T-helper 1 cell treated with Interleukin-12 subunit alpha and Interleukin-12 subunit beta and Interleukin-4 antibody, amounts not matched to agents 30 μg/mL and 1 μg/mL, for 36 hours (primary cell): Measurements from ENCODE around the gene ABCG8.

ENCODE experiments used
- H3K27ac Mint-ChIP-seq: one replicate; pipeline ENCODE4 v1.8.0; 2021; ENCODE audit warnings: mild to moderate bottlenecking, mixed read lengths
- H3K27me3 Mint-ChIP-seq: one replicate; pipeline ENCODE4 v1.8.0; 2021; ENCODE audit warnings: low read depth, mixed read lengths
- H3K36me3 Mint-ChIP-seq: one replicate; pipeline ENCODE4 v1.8.0; 2021; ENCODE audit warnings: low read depth, mixed read lengths
- H3K4me1 Mint-ChIP-seq: one replicate; pipeline ENCODE4 v1.8.0; 2021; ENCODE audit warnings: low read depth, mixed read lengths
- H3K4me3 Mint-ChIP-seq: one replicate; pipeline ENCODE4 v1.8.0; 2021; ENCODE audit warnings: mild to moderate bottlenecking, moderate library complexity, mixed read lengths
- H3K9me3 Mint-ChIP-seq: one replicate; pipeline ENCODE4 v1.8.0; 2021; ENCODE audit warnings: mixed read lengths

Gene ABCG8

GRCh38 chr2:43814711-43815110, 24.1 kb upstream of the ABCG8 start:
- H3K27me3 Mint-ChIP-seq: no peaks in the 10 kb centered on the region
- no peak overlapping the region for H3K27ac Mint-ChIP-seq
- H3K4me1 Mint-ChIP-seq: no peaks in the 10 kb centered on the region
- H3K4me3 Mint-ChIP-seq: no peak overlapping the region
- H3K36me3 Mint-ChIP-seq: no peaks in the 10 kb centered on the region
- peaks cover 4% of the 10 kb centered on the region for H3K9me3 Mint-ChIP-seq

- H3K4me1 Mint-ChIP-seq: no peaks in the 10 kb centered on the region
- H3K27me3 Mint-ChIP-seq: no peaks in the 10 kb centered on the region
- no peak overlapping the region for H3K27ac Mint-ChIP-seq
- peaks cover 4% of the 10 kb centered on the region for H3K9me3 Mint-ChIP-seq
- H3K36me3 Mint-ChIP-seq: no peaks in the 10 kb centered on the region
- no peak overlapping the region for H3K4me3 Mint-ChIP-seq
These were observed 20.0 kb upstream of the ABCG8 start for GRCh38 chr2:43818761-43819160.

GRCh38 chr2:43819491-43820163, 19.1 kb upstream of the ABCG8 start:
- Mint-ChIP-seq H3K27me3 (no peaks in the 10 kb centered on the region), H3K36me3 (no peaks in the 10 kb centered on the region), H3K9me3 (peaks cover 4% of the 10 kb centered on the region), H3K27ac (no peak overlapping the region), H3K4me1 (no peaks in the 10 kb centered on the region), H3K4me3 (no peak overlapping the region)

- no peaks in the 10 kb centered on the region for H3K9me3 Mint-ChIP-seq
- H3K27me3 Mint-ChIP-seq: no peaks in the 10 kb centered on the region
- H3K4me3 Mint-ChIP-seq: no peak overlapping the region
- H3K27ac Mint-ChIP-seq: no peak overlapping the region
- no peaks in the 10 kb centered on the region for H3K4me1 Mint-ChIP-seq
- H3K36me3 Mint-ChIP-seq: no peaks in the 10 kb centered on the region
These were observed 15.9 kb upstream of the ABCG8 start for GRCh38 chr2:43822839-43823238.

GRCh38 chr2:43823751-43824150, 15.0 kb upstream of the ABCG8 start:
- H3K27ac Mint-ChIP-seq: no peak overlapping the region
- H3K27me3 Mint-ChIP-seq: no peaks in the 10 kb centered on the region
- H3K4me1 Mint-ChIP-seq: no peaks in the 10 kb centered on the region
- no peak overlapping the region for H3K4me3 Mint-ChIP-seq
- no peaks in the 10 kb centered on the region for H3K36me3 Mint-ChIP-seq
- no peaks in the 10 kb centered on the region for H3K9me3 Mint-ChIP-seq

- Mint-ChIP-seq H3K36me3 (no peaks in the 10 kb centered on the region), H3K9me3 (no peaks in the 10 kb centered on the region), H3K27ac (no peak overlapping the region), H3K4me3 (no peak overlapping the region), H3K27me3 (peaks cover 3% of the 10 kb centered on the region), H3K4me1 (no peaks in the 10 kb centered on the region)
These were observed 14.3 kb upstream of the ABCG8 start for GRCh38 chr2:43824512-43824911.

GRCh38 chr2:43824951-43825493, 13.7 kb upstream of the ABCG8 start:
- H3K9me3 Mint-ChIP-seq: no peaks in the 10 kb centered on the region
- no peak overlapping the region for H3K4me3 Mint-ChIP-seq
- no peaks in the 10 kb centered on the region for H3K4me1 Mint-ChIP-seq
- H3K27ac Mint-ChIP-seq: no peak overlapping the region
- H3K36me3 Mint-ChIP-seq: no peaks in the 10 kb centered on the region
- peaks cover 8% of the 10 kb centered on the region for H3K27me3 Mint-ChIP-seq

GRCh38 chr2:43825841-43826240, 12.9 kb upstream of the ABCG8 start:
- Mint-ChIP-seq H3K4me3 (no peak overlapping the region), H3K27me3 (peaks cover 15% of the 10 kb centered on the region)

GRCh38 chr2:43826305-43827250, 12.2 kb upstream of the ABCG8 start:
- peaks cover 2% of the 10 kb centered on the region for H3K4me1 Mint-ChIP-seq
- no peak overlapping the region for H3K4me3 Mint-ChIP-seq
- H3K27ac Mint-ChIP-seq: no peak overlapping the region
- H3K9me3 Mint-ChIP-seq: no peaks in the 10 kb centered on the region
- no peaks in the 10 kb centered on the region for H3K36me3 Mint-ChIP-seq
- H3K27me3 Mint-ChIP-seq: peaks cover 19% of the 10 kb centered on the region

More at GRCh38 chr2:43825841-43826240, 12.9 kb upstream of the ABCG8 start:
- H3K36me3 Mint-ChIP-seq: no peaks in the 10 kb centered on the region
- H3K27ac Mint-ChIP-seq: no peak overlapping the region
- H3K9me3 Mint-ChIP-seq: no peaks in the 10 kb centered on the region
- no peaks in the 10 kb centered on the region for H3K4me1 Mint-ChIP-seq

- Mint-ChIP-seq H3K36me3 (no peaks in the 10 kb centered on the region), H3K27me3 (peaks cover 19% of the 10 kb centered on the region), H3K27ac (no peak overlapping the region), H3K9me3 (no peaks in the 10 kb centered on the region), H3K4me1 (peaks cover 2% of the 10 kb centered on the region), H3K4me3 (no peak overlapping the region)
These were observed 7.1 kb upstream of the ABCG8 start for GRCh38 chr2:43831543-43832294.

GRCh38 chr2:43832457-43832856, 6.3 kb upstream of the ABCG8 start:
- Mint-ChIP-seq H3K27me3 (peaks cover 19% of the 10 kb centered on the region), H3K9me3 (no peaks in the 10 kb centered on the region)

GRCh38 chr2:43837033-43837432, 1.7 kb upstream of the ABCG8 start:
- H3K36me3 Mint-ChIP-seq: no peaks in the 10 kb centered on the region
- no peaks in the 10 kb centered on the region for H3K27me3 Mint-ChIP-seq
- H3K27ac Mint-ChIP-seq: no peak overlapping the region
- no peak overlapping the region for H3K4me3 Mint-ChIP-seq
- no peaks in the 10 kb centered on the region for H3K4me1 Mint-ChIP-seq
- no peaks in the 10 kb centered on the region for H3K9me3 Mint-ChIP-seq

More at GRCh38 chr2:43832457-43832856, 6.3 kb upstream of the ABCG8 start:
- Mint-ChIP-seq H3K27ac (no peak overlapping the region), H3K4me1 (peaks cover 2% of the 10 kb centered on the region), H3K36me3 (no peaks in the 10 kb centered on the region), H3K4me3 (no peak overlapping the region)

GRCh38 chr2:43837831-43838559, 776 bp upstream of the ABCG8 start:
- Mint-ChIP-seq H3K9me3 (no peaks in the 10 kb centered on the region), H3K4me3 (no peak overlapping the region), H3K4me1 (no peaks in the 10 kb centered on the region)

More at GRCh38 chr2:43837831-43838559, 776 bp upstream of the ABCG8 start:
- Mint-ChIP-seq H3K27me3 (no peaks in the 10 kb centered on the region), H3K36me3 (no peaks in the 10 kb centered on the region), H3K27ac (no peak overlapping the region)
